ENCODE results near the gene KAZN.
A peak's percentile ranks its signal among the peaks of the same experiment; 100 is the strongest.

Gene KAZN

GRCh38 chr1:14971221-14971620, 372.7 kb downstream of the KAZN start:
- Histone ChIP-seq H3K4me3 (ENCODE audit: low read depth in 1 of 2, low read length in 2 of 2) (no peak overlapping the region), H3K27ac (ENCODE audit: low read depth, low read length) (no peak overlapping the region), H3K36me3 (ENCODE audit: control insufficient read depth in 1 of 2, insufficient read depth in 2 of 2, low read length in 2 of 2) (no peaks in the 10 kb centered on the region), H3K27me3 (ENCODE audit: control insufficient read depth in 1 of 2, insufficient read depth in 2 of 2, low read length in 2 of 2) (no peaks in the 10 kb centered on the region), H3K4me1 (ENCODE audit: control insufficient read depth in 1 of 2, insufficient read depth in 2 of 2, low read length in 2 of 2) (no peaks in the 10 kb centered on the region), H3K9ac (ENCODE audit: low read depth in 1 of 2, low read length in 2 of 2) (no peak overlapping the region), H3K9me3 (ENCODE audit: control insufficient read depth in 1 of 2, low read length in 2 of 2) (no peaks in the 10 kb centered on the region)

- no peaks in the 10 kb centered on the region for H3K9me3 ChIP-seq (ENCODE audit: control insufficient read depth in 1 of 2, low read length in 2 of 2)
- H3K4me3 ChIP-seq (ENCODE audit: low read depth in 1 of 2, low read length in 2 of 2) = no peak overlapping the region
- H3K9ac ChIP-seq (ENCODE audit: low read depth in 1 of 2, low read length in 2 of 2) = no peak overlapping the region
- H3K4me1 ChIP-seq (ENCODE audit: control insufficient read depth in 1 of 2, insufficient read depth in 2 of 2, low read length in 2 of 2) = no peaks in the 10 kb centered on the region
- H3K36me3 ChIP-seq (ENCODE audit: control insufficient read depth in 1 of 2, insufficient read depth in 2 of 2, low read length in 2 of 2) = no peaks in the 10 kb centered on the region
- H3K27me3 ChIP-seq (ENCODE audit: control insufficient read depth in 1 of 2, insufficient read depth in 2 of 2, low read length in 2 of 2) = no peaks in the 10 kb centered on the region
- H3K27ac ChIP-seq (ENCODE audit: low read depth, low read length) = no peak overlapping the region
Measured at GRCh38 chr1:14972107-14972506, 373.6 kb downstream of the KAZN start.

GRCh38 chr1:14973773-14974172, 375.3 kb downstream of the KAZN start:
- no peak overlapping the region for H3K27ac ChIP-seq (ENCODE audit: low read depth, low read length)
- H3K9ac ChIP-seq (ENCODE audit: low read depth in 1 of 2, low read length in 2 of 2) = no peak overlapping the region
- no peak overlapping the region for H3K4me3 ChIP-seq (ENCODE audit: low read depth in 1 of 2, low read length in 2 of 2)
- H3K9me3 ChIP-seq (ENCODE audit: control insufficient read depth in 1 of 2, low read length in 2 of 2) = no peaks in the 10 kb centered on the region
- no peaks in the 10 kb centered on the region for H3K27me3 ChIP-seq (ENCODE audit: control insufficient read depth in 1 of 2, insufficient read depth in 2 of 2, low read length in 2 of 2)
- no peaks in the 10 kb centered on the region for H3K36me3 ChIP-seq (ENCODE audit: control insufficient read depth in 1 of 2, insufficient read depth in 2 of 2, low read length in 2 of 2)
- no peaks in the 10 kb centered on the region for H3K4me1 ChIP-seq (ENCODE audit: control insufficient read depth in 1 of 2, insufficient read depth in 2 of 2, low read length in 2 of 2)

GRCh38 chr1:14974361-14974760, 375.9 kb downstream of the KAZN start:
- no peak overlapping the region for H3K4me3 ChIP-seq (ENCODE audit: low read depth in 1 of 2, low read length in 2 of 2)
- no peaks in the 10 kb centered on the region for H3K9me3 ChIP-seq (ENCODE audit: control insufficient read depth in 1 of 2, low read length in 2 of 2)
- H3K27me3 ChIP-seq (ENCODE audit: control insufficient read depth in 1 of 2, insufficient read depth in 2 of 2, low read length in 2 of 2) = no peaks in the 10 kb centered on the region
- no peak overlapping the region for H3K9ac ChIP-seq (ENCODE audit: low read depth in 1 of 2, low read length in 2 of 2)
- no peak overlapping the region for H3K27ac ChIP-seq (ENCODE audit: low read depth, low read length)
- no peaks in the 10 kb centered on the region for H3K4me1 ChIP-seq (ENCODE audit: control insufficient read depth in 1 of 2, insufficient read depth in 2 of 2, low read length in 2 of 2)
- no peaks in the 10 kb centered on the region for H3K36me3 ChIP-seq (ENCODE audit: control insufficient read depth in 1 of 2, insufficient read depth in 2 of 2, low read length in 2 of 2)

GRCh38 chr1:14975119-14975518, 376.6 kb downstream of the KAZN start:
- Histone ChIP-seq H3K27ac (ENCODE audit: low read depth, low read length) (no peak overlapping the region), H3K9ac (ENCODE audit: low read depth in 1 of 2, low read length in 2 of 2) (no peak overlapping the region), H3K4me1 (ENCODE audit: control insufficient read depth in 1 of 2, insufficient read depth in 2 of 2, low read length in 2 of 2) (no peaks in the 10 kb centered on the region), H3K4me3 (ENCODE audit: low read depth in 1 of 2, low read length in 2 of 2) (no peak overlapping the region), H3K9me3 (ENCODE audit: control insufficient read depth in 1 of 2, low read length in 2 of 2) (no peaks in the 10 kb centered on the region), H3K27me3 (ENCODE audit: control insufficient read depth in 1 of 2, insufficient read depth in 2 of 2, low read length in 2 of 2) (no peaks in the 10 kb centered on the region), H3K36me3 (ENCODE audit: control insufficient read depth in 1 of 2, insufficient read depth in 2 of 2, low read length in 2 of 2) (no peaks in the 10 kb centered on the region)

GRCh38 chr1:14976256-14976655, 377.8 kb downstream of the KAZN start:
- Histone ChIP-seq H3K27ac (ENCODE audit: low read depth, low read length) (no peak overlapping the region), H3K9me3 (ENCODE audit: control insufficient read depth in 1 of 2, low read length in 2 of 2) (no peaks in the 10 kb centered on the region), H3K9ac (ENCODE audit: low read depth in 1 of 2, low read length in 2 of 2) (no peak overlapping the region), H3K4me1 (ENCODE audit: control insufficient read depth in 1 of 2, insufficient read depth in 2 of 2, low read length in 2 of 2) (peaks cover 0 to 4% of the 10 kb centered on the region in 2 donors), H3K36me3 (ENCODE audit: control insufficient read depth in 1 of 2, insufficient read depth in 2 of 2, low read length in 2 of 2) (no peaks in the 10 kb centered on the region), H3K4me3 (ENCODE audit: low read depth in 1 of 2, low read length in 2 of 2) (no peak overlapping the region), H3K27me3 (ENCODE audit: control insufficient read depth in 1 of 2, insufficient read depth in 2 of 2, low read length in 2 of 2) (no peaks in the 10 kb centered on the region)

- peak overlapping the region; percentile 22 for H3K27ac ChIP-seq (ENCODE audit: low read depth, low read length)
- H3K9me3 ChIP-seq (ENCODE audit: control insufficient read depth in 1 of 2, low read length in 2 of 2) = no peaks in the 10 kb centered on the region
- H3K9ac ChIP-seq (ENCODE audit: low read depth in 1 of 2, low read length in 2 of 2) = no peak overlapping the region
- H3K4me1 ChIP-seq (ENCODE audit: control insufficient read depth in 1 of 2, insufficient read depth in 2 of 2, low read length in 2 of 2) = peaks cover 0 to 4% of the 10 kb centered on the region in 2 donors
- H3K27me3 ChIP-seq (ENCODE audit: control insufficient read depth in 1 of 2, insufficient read depth in 2 of 2, low read length in 2 of 2) = no peaks in the 10 kb centered on the region
- no peaks in the 10 kb centered on the region for H3K36me3 ChIP-seq (ENCODE audit: control insufficient read depth in 1 of 2, insufficient read depth in 2 of 2, low read length in 2 of 2)
- H3K4me3 ChIP-seq (ENCODE audit: low read depth in 1 of 2, low read length in 2 of 2) = no peak overlapping the region
Measured at GRCh38 chr1:14977338-14977931, 378.9 kb downstream of the KAZN start.

GRCh38 chr1:14980621-14981218, 382.2 kb downstream of the KAZN start:
- Histone ChIP-seq H3K9ac (ENCODE audit: low read depth in 1 of 2, low read length in 2 of 2) (no peak overlapping the region), H3K4me3 (ENCODE audit: low read depth in 1 of 2, low read length in 2 of 2) (no peak overlapping the region), H3K36me3 (ENCODE audit: control insufficient read depth in 1 of 2, insufficient read depth in 2 of 2, low read length in 2 of 2) (no peaks in the 10 kb centered on the region), H3K9me3 (ENCODE audit: control insufficient read depth in 1 of 2, low read length in 2 of 2) (no peaks in the 10 kb centered on the region), H3K4me1 (ENCODE audit: control insufficient read depth in 1 of 2, insufficient read depth in 2 of 2, low read length in 2 of 2) (peaks cover 0 to 4% of the 10 kb centered on the region in 2 donors), H3K27ac (ENCODE audit: low read depth, low read length) (no peak overlapping the region), H3K27me3 (ENCODE audit: control insufficient read depth in 1 of 2, insufficient read depth in 2 of 2, low read length in 2 of 2) (no peaks in the 10 kb centered on the region)

GRCh38 chr1:14982029-14982428, 383.5 kb downstream of the KAZN start:
- Histone ChIP-seq H3K4me1 (ENCODE audit: control insufficient read depth in 1 of 2, insufficient read depth in 2 of 2, low read length in 2 of 2) (peaks cover 0 to 4% of the 10 kb centered on the region in 2 donors), H3K9ac (ENCODE audit: low read depth in 1 of 2, low read length in 2 of 2) (no peak overlapping the region), H3K27me3 (ENCODE audit: control insufficient read depth in 1 of 2, insufficient read depth in 2 of 2, low read length in 2 of 2) (no peaks in the 10 kb centered on the region), H3K9me3 (ENCODE audit: control insufficient read depth in 1 of 2, low read length in 2 of 2) (no peaks in the 10 kb centered on the region), H3K4me3 (ENCODE audit: low read depth in 1 of 2, low read length in 2 of 2) (no peak overlapping the region), H3K27ac (ENCODE audit: low read depth, low read length) (no peak overlapping the region), H3K36me3 (ENCODE audit: control insufficient read depth in 1 of 2, insufficient read depth in 2 of 2, low read length in 2 of 2) (no peaks in the 10 kb centered on the region)

- H3K27ac ChIP-seq (ENCODE audit: low read depth, low read length) = no peak overlapping the region
- H3K9ac ChIP-seq (ENCODE audit: low read depth in 1 of 2, low read length in 2 of 2) = no peak overlapping the region
- H3K4me1 ChIP-seq (ENCODE audit: control insufficient read depth in 1 of 2, insufficient read depth in 2 of 2, low read length in 2 of 2) = peaks cover 0 to 4% of the 10 kb centered on the region in 2 donors
- H3K9me3 ChIP-seq (ENCODE audit: control insufficient read depth in 1 of 2, low read length in 2 of 2) = no peaks in the 10 kb centered on the region
- H3K27me3 ChIP-seq (ENCODE audit: control insufficient read depth in 1 of 2, insufficient read depth in 2 of 2, low read length in 2 of 2) = no peaks in the 10 kb centered on the region
- H3K36me3 ChIP-seq (ENCODE audit: control insufficient read depth in 1 of 2, insufficient read depth in 2 of 2, low read length in 2 of 2) = no peaks in the 10 kb centered on the region
- H3K4me3 ChIP-seq (ENCODE audit: low read depth in 1 of 2, low read length in 2 of 2) = no peak overlapping the region
Measured at GRCh38 chr1:14983277-14983676, 384.8 kb downstream of the KAZN start.
